K562 treated with DMSO at 1 percent for 24 hours (cell line): ENCODE results near the gene POP7. TPM values are rescaled to one million over a fixed set of nuclear protein-coding genes. Genes with fewer than 3 reads are reported as not detected.

Experiments
- total RNA-seq: library from RNA; unstranded; fragments of 300-600 nt; gene quantifications from 2 replicates; pipeline ENCODE4 v1.2.3, GENCODE V29; 2022; ENCODE audit warnings: low read depth; ENCODE audit not compliant: insufficient read depth

The POP7 gene
- 93.6 and 108 TPM in 2 replicates for total RNA-seq

GRCh38 chr7:100705753-100706671 is at the start of gene POP7:
Gene POP7, plus strand, starts transcription at chr7:100706121. Its CDS starts 710 bp downstream, at chr7:100706831.

DNA sequence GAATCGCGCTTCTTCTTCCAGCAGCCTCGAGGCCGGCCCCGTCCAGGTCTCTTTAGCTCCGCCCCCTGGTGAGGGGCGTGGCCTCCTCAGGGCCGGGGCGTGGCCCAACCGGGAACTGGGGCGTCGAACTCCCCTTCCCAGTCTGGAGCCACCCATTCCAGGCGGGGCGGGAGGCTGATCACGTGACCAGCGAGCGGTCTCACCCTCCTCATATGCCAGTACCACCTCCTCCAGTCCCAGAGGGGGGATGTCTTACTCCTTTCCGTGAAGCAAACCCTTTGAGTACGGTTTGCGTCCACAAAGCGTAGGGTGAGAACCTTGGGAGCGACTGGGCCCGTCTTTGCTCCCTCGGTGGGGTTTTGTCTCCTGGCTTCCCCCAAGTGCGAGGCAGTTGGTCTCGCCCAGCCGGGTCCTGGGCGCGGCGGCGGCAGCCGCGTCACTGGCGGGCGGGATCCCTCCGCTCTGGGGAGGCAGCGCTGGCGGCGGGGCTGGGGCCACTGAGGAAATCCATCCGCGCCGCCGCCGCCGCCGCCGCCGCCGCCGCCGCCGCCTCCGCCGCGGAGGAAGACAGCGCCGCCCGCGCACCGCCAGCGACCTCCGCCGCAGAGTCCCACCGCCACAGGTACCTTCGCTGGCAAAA is 32.5 kb upstream of the POP7 start, which contains the start of gene GNB2:
Gene GNB2 (plus strand): TSS at position 439 of the 640 bp plus-strand sequence. CDS start 2,526 bp downstream, outside the sequence.

DNA sequence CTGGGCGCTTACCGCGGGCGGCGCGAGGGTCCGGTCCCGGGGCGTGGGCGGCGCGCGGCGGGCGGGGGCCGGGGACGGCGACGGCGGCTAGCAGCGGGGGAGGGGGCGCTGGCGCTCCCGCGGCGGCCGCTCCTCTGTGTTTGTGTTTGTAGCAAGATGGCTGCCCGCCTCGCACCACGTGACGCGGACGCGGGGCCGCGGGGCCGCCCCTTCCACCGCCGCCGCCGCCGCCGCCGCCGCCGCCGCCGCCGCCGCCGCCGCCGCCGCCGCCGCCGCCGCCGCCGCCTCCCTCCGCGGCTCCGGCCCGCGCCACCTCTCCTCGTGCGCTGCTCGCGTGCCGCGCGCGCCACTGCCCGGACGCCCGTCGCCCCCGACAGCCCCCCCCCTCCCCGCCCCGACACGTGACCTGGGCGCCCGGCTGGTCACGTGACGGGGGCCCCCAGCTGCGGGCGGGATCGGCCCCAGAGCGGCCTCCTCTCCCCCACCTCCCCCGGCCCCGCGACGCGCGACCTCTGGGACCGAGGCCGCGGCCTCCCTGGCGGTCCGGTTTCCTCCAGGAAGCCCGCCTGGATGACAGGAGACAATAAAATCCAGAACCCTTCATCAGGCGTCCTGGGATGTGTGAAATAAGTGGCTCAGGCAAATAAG is 11.7 kb upstream of the POP7 start, which contains the start of gene GIGYF1:
Gene GIGYF1 (minus strand): TSS at position 153 of the 648 bp plus-strand sequence. CDS start 6,012 bp downstream, outside the sequence.

DNA sequence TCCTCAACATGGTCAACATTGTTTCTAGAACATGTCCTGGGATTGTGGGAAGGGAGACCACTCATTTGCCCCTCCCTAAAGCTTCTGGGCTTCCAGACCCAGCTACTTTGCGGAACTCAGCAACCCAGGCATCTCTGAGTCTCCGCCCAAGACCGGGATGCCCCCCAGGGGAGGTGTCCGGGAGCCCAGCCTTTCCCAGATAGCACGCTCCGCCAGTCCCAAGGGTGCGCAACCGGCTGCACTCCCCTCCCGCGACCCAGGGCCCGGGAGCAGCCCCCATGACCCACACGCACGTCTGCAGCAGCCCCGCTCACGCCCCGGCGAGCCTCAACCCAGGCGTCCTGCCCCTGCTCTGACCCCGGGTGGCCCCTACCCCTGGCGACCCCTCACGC is 14.4 kb downstream of the POP7 start, which contains the start of gene EPO:
Gene EPO (plus strand): TSS at position 190 of the 392 bp plus-strand sequence. CDS start 513 bp downstream, outside the sequence.

Other genes starting within 250 kb of the POP7 start
- gene SPACDR, start 241.9 kb upstream of the POP7 start, total RNA-seq = 0.52 and 1.1 TPM in 2 replicates
- 189 and 200 TPM in 2 replicates for gene TSC22D4, start 226.9 kb upstream of the POP7 start, total RNA-seq
- 1.3 and 2.4 TPM in 2 replicates for gene NYAP1, start 222.2 kb upstream of the POP7 start, total RNA-seq
- gene AGFG2, start 166.9 kb upstream of the POP7 start, total RNA-seq = 20.6 and 21.7 TPM in 2 replicates
- 10.9 and 17.9 TPM in 2 replicates for gene SAP25, start 132.2 kb upstream of the POP7 start, total RNA-seq
- gene LRCH4, start 120.0 kb upstream of the POP7 start, total RNA-seq = 101 and 102 TPM in 2 replicates
- 1.8 TPM in 2 replicates for gene FBXO24, start 119.8 kb upstream of the POP7 start, total RNA-seq
- 25.0 and 27.0 TPM in 2 replicates for gene PCOLCE, start 103.8 kb upstream of the POP7 start, total RNA-seq
- gene MOSPD3, start 93.6 kb upstream of the POP7 start, total RNA-seq = 44.0 and 49.0 TPM in 2 replicates
- gene TFR2, start 64.6 kb upstream of the POP7 start, total RNA-seq = 53.8 and 56.4 TPM in 2 replicates
- not detected in 2 replicates for gene ACTL6B, start 49.7 kb upstream of the POP7 start, total RNA-seq
- gene GNB2, start 32.4 kb upstream of the POP7 start, total RNA-seq = 771 and 833 TPM in 2 replicates
- gene GIGYF1, start 11.9 kb upstream of the POP7 start, total RNA-seq = 23.3 and 23.7 TPM in 2 replicates
- not detected in 2 replicates for gene EPO, start 14.3 kb downstream of the POP7 start, total RNA-seq
- gene ZAN, start 27.5 kb downstream of the POP7 start, total RNA-seq = not detected in 2 replicates
- 53.8 and 54.0 TPM in 2 replicates for gene EPHB4, start 121.4 kb downstream of the POP7 start, total RNA-seq
- 16.7 and 17.7 TPM in 2 replicates for gene SLC12A9, start 146.6 kb downstream of the POP7 start, total RNA-seq
- gene TRIP6, start 161.3 kb downstream of the POP7 start, total RNA-seq = 77.8 and 85.2 TPM in 2 replicates
- 126 and 134 TPM in 2 replicates for gene SRRT, start 169.0 kb downstream of the POP7 start, total RNA-seq
- 3.2 TPM in 1 of 2 replicates, not detected in the other for gene UFSP1, start 183.6 kb downstream of the POP7 start, total RNA-seq
- 3.3 and 3.7 TPM in 2 replicates for gene ACHE, start 189.8 kb downstream of the POP7 start, total RNA-seq
- gene MUC3A, start 243.4 kb downstream of the POP7 start, total RNA-seq = 1.3 and 2.5 TPM in 2 replicates